Glutamatergic neuron (in vitro differentiated cells): ENCODE results near the gene HNRNPF. TPM values are rescaled to one million over a fixed set of nuclear protein-coding genes. Genes with fewer than 3 reads are reported as not detected.

Source experiments
- DNase-seq: peaks from one replicate; pipeline ENCODE4 v3.0.0; 2022
- H3K27ac Mint-ChIP-seq: one replicate; pipeline ENCODE4 v1.8.0; 2020; ENCODE audit warnings: mild to moderate bottlenecking, mixed read lengths, inconsistent platforms; ENCODE audit not compliant: unreplicated experiment
- H3K27me3 Mint-ChIP-seq: one replicate; pipeline ENCODE4 v1.8.0; 2020; ENCODE audit warnings: mild to moderate bottlenecking, moderate library complexity, mixed read lengths, inconsistent platforms; ENCODE audit not compliant: unreplicated experiment
- H3K36me3 Mint-ChIP-seq: one replicate; pipeline ENCODE4 v1.8.0; 2020; ENCODE audit warnings: mild to moderate bottlenecking, mixed read lengths, inconsistent platforms; ENCODE audit not compliant: unreplicated experiment
- H3K4me1 Mint-ChIP-seq: one replicate; pipeline ENCODE4 v1.8.0; 2020; ENCODE audit warnings: mild to moderate bottlenecking, low read depth, mixed read lengths, inconsistent platforms; ENCODE audit not compliant: unreplicated experiment
- H3K4me3 Mint-ChIP-seq: one replicate; pipeline ENCODE4 v1.8.0; 2020; ENCODE audit warnings: mild to moderate bottlenecking, mixed read lengths, inconsistent platforms; ENCODE audit not compliant: unreplicated experiment
- H3K9me3 Mint-ChIP-seq: one replicate; pipeline ENCODE4 v1.8.0; 2020; ENCODE audit warnings: mild to moderate bottlenecking, moderate library complexity, mixed read lengths, inconsistent platforms; ENCODE audit not compliant: unreplicated experiment
- total RNA-seq: library from RNA; stranded (reverse); fragmentation: NEBNext Ultra II Directional; extraction: Animal tissue kit (Norgen Biotek cat#: 25700); gene quantifications from one replicate; pipeline ENCODE4 v1.2.1, GENCODE V29; 2021; ENCODE audit not compliant: unreplicated experiment
- TF ChIP-seq, protein P1 (sequence below): fragments of 200-600 bp; sonication (generic); IDR thresholded peaks from one replicate; pipeline ENCODE4 v1.5.0; 2021; ENCODE audit not compliant: partially characterized antibody, unreplicated experiment

HNRNPF gene
- total RNA-seq, 1 donor from 2014 or later, result 99.7 TPM

DNA sequence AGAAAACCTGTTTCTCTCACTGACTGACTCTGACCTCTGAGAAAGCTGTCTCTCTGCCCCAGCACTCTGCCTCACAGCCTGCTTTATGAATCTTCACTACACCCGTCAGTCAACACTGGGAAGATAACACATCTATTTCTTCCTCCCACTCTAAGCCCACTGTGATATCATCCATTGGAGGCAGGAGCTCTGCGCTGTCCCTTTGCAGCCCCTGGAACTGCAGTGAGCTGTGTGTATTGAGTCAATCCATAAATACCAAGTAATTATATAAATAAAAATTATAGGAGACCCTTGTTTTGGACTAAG is 54.7 kb downstream of the HNRNPF start:
- DNase-seq, result no peak
- Mint-ChIP-seq H3K27me3 (no peaks in the 10 kb centered on the region), H3K4me3 (no peak overlapping the region), H3K9me3 (no peaks in the 10 kb centered on the region), H3K27ac (no peak overlapping the region), H3K36me3 (no peaks in the 10 kb centered on the region), H3K4me1 (peaks cover 2% of the 10 kb centered on the region)
- TF ChIP-seq, protein P1, sequence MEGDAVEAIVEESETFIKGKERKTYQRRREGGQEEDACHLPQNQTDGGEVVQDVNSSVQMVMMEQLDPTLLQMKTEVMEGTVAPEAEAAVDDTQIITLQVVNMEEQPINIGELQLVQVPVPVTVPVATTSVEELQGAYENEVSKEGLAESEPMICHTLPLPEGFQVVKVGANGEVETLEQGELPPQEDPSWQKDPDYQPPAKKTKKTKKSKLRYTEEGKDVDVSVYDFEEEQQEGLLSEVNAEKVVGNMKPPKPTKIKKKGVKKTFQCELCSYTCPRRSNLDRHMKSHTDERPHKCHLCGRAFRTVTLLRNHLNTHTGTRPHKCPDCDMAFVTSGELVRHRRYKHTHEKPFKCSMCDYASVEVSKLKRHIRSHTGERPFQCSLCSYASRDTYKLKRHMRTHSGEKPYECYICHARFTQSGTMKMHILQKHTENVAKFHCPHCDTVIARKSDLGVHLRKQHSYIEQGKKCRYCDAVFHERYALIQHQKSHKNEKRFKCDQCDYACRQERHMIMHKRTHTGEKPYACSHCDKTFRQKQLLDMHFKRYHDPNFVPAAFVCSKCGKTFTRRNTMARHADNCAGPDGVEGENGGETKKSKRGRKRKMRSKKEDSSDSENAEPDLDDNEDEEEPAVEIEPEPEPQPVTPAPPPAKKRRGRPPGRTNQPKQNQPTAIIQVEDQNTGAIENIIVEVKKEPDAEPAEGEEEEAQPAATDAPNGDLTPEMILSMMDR, result no peak

DNA sequence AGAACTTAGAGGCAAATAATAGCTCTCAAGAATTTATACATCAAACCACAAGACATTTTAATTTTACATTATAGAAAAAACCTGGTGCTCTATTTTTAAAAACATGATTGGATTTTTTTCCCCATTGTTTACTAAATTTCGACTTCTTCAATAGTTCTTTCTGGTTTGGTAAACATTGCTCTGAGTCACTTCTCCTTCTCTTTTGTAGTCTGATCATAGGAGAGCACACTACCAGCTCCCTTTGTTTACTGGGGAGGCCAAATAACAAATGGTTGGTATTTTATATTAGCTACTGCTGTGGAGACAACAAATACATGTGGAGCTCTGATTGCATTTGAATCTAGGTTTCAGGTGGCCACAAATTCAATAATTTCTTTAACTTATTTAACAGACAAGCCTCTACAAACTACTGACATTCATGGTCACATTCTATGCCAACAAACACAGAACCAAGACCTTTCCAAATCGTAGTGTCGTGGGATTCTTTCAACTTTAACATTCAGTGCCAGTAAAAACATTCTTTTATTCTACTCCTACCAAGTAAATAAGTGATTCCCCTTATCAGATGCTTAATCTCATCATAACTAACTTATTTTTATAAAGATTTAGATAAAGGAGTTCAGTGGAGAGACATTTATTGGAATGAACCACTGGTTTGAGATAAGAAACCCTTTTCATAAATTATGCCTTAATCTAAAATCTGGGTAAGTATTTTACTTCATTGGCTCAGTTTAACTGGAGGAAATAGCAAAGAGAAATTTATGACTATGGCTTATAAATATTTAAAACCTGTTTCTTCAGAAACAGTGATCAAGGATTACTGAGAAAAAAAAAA is 55.3 kb downstream of the HNRNPF start:
- TF ChIP-seq, protein P1, result no peak
- no peak overlapping the region for H3K4me3 Mint-ChIP-seq
- peaks cover 3% of the 10 kb centered on the region for H3K4me1 Mint-ChIP-seq
- H3K27me3 Mint-ChIP-seq, result no peaks in the 10 kb centered on the region
- no peaks in the 10 kb centered on the region for H3K36me3 Mint-ChIP-seq
- no peaks in the 10 kb centered on the region for H3K9me3 Mint-ChIP-seq
- H3K27ac Mint-ChIP-seq, result no peak overlapping the region
- DNase-seq, result no peak

DNA sequence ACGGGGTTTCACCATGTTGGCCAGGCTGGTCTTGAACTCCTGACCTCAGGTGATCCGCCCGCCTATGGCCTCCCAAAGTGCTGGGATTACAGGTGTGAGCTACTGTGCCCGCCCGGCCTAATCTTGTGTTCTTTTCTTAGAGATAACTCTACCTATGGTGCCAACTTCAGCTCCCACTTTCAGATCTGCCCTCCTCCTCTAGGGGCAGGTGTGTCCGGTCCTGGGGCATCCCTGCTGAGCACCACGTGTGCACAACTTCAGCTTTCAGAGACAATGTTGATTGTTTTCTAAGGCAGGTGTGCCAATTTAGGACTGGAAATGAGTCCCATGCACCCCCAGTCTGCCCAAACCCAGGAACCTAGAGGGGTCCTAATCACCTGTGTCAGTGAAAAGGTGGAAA is 56.0 kb downstream of the HNRNPF start:
- no peak for DNase-seq
- Mint-ChIP-seq H3K27ac (no peak overlapping the region), H3K27me3 (no peaks in the 10 kb centered on the region), H3K4me3 (no peak overlapping the region), H3K4me1 (peaks cover 5% of the 10 kb centered on the region), H3K9me3 (no peaks in the 10 kb centered on the region), H3K36me3 (no peaks in the 10 kb centered on the region)
- TF ChIP-seq, protein P1, result no peak

DNA sequence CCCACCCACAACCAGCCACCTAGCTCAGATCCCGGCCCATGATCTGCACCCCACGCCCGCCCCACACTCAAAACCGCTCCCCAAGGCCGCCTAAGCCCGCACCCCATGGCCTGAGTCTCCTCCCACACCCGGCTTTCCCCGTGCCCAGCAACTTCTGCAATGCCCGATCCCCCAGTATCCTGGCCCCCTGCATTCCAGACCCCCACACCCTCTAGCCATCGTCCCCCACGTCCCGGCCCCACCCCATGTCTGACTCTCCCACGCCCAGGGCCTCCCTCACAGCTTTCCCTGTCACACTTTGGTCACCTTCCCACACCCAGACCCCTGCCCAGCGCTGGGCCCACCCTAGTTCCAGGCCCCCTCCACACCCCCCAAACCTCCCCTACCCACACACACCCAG is 57.7 kb downstream of the HNRNPF start:
- H3K27me3 Mint-ChIP-seq, result no peaks in the 10 kb centered on the region

DNA sequence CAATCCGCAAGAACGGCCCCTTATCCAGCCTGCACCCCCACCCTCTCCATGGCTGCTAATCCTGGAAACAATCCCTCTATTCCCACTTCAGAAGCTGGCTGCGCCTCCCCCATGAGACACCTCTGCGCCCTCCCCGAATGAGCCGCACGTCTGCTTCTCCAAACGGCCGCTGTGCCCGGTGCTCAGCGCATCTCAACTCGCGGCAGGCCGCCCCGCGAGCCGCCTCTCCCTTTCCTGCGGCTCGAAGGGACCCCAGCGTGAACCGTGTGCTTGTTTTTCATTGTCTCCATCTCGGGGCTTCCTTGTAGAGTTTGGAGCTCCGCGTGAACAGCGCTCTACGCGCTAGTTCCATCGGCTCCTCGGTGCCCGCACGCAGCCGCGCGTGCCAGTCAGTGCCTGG is 58.3 kb downstream of the HNRNPF start:
- Mint-ChIP-seq H3K27me3 (no peaks in the 10 kb centered on the region), H3K4me3 (no peak overlapping the region), H3K9me3 (no peaks in the 10 kb centered on the region), H3K4me1 (peaks cover 3% of the 10 kb centered on the region), H3K36me3 (no peaks in the 10 kb centered on the region), H3K27ac (no peak overlapping the region)
- TF ChIP-seq, protein P1, result no peak
- DNase-seq, result no peak

More for the DNA sequence above, 57.7 kb downstream of the HNRNPF start:
- Mint-ChIP-seq H3K4me3 (no peak overlapping the region), H3K27ac (no peak overlapping the region), H3K36me3 (no peaks in the 10 kb centered on the region), H3K9me3 (no peaks in the 10 kb centered on the region), H3K4me1 (peaks cover 5% of the 10 kb centered on the region)
- no peak for DNase-seq
- TF ChIP-seq, protein P1, result no peak
